WTC11 (cell line): ENCODE measurements around the gene TPK1. TPM values are rescaled to one million over a fixed set of nuclear protein-coding genes. Genes with fewer than 3 reads are reported as not detected.

Experiments used
- ATF1 ChIP-seq: sonication (generic); formaldehyde crosslinking; IDR thresholded peaks from 2 replicates; pipeline ENCODE4 v1.8.1; 2023; ENCODE audit warnings: mild to moderate bottlenecking, moderate library complexity, missing genetic modification reagents
- ETV6 ChIP-seq: sonication (generic); formaldehyde crosslinking; IDR thresholded peaks from 2 replicates; pipeline ENCODE4 v1.8.1; 2022; ENCODE audit warnings: mild to moderate bottlenecking, missing genetic modification reagents
- GABPB1 ChIP-seq: sonication (generic); formaldehyde crosslinking; IDR thresholded peaks from 2 replicates; pipeline ENCODE4 v1.8.1; 2023; ENCODE audit warnings: mild to moderate bottlenecking, missing genetic modification reagents
- JAZF1 ChIP-seq: fragments of 250-450 bp; sonication (Bioruptor Pico); IDR thresholded peaks from 2 replicates; pipeline ENCODE4 v1.9.0; 2021; ENCODE audit warnings: moderate library complexity, mild to moderate bottlenecking, inconsistent platforms
- NFATC4 ChIP-seq: fragments of 250-450 bp; sonication (Bioruptor Pico); IDR thresholded peaks from 2 replicates; pipeline ENCODE4 v1.9.0; 2021; ENCODE audit warnings: mild to moderate bottlenecking
- NR1H2 ChIP-seq: sonication (generic); formaldehyde crosslinking; IDR thresholded peaks from 2 replicates; pipeline ENCODE4 v1.9.0; 2021; ENCODE audit warnings: mild to moderate bottlenecking, moderate library complexity, missing genetic modification reagents
- NR2C2 ChIP-seq: sonication (generic); formaldehyde crosslinking; IDR thresholded peaks from 2 replicates; pipeline ENCODE4 v1.8.0; 2022; ENCODE audit warnings: mild to moderate bottlenecking, missing genetic modification reagents
- PRRX2 ChIP-seq: fragments of 250-450 bp; sonication (Bioruptor Pico); IDR thresholded peaks from 2 replicates; pipeline ENCODE4 v1.8.0; 2021; ENCODE audit warnings: mild to moderate bottlenecking
- RORB ChIP-seq: fragments of 250-450 bp; sonication (Bioruptor Pico); IDR thresholded peaks from 2 replicates; pipeline ENCODE4 v1.9.0; 2021; ENCODE audit warnings: mild to moderate bottlenecking
- SMAD4 ChIP-seq: sonication (generic); formaldehyde crosslinking; IDR thresholded peaks from 2 replicates; pipeline ENCODE4 v1.8.0; 2022; ENCODE audit warnings: mild to moderate bottlenecking, missing genetic modification reagents
- TCF7 ChIP-seq: sonication (generic); formaldehyde crosslinking; IDR thresholded peaks from 2 replicates; pipeline ENCODE4 v1.8.0; 2022; ENCODE audit warnings: mild to moderate bottlenecking, low read depth, missing genetic modification reagents, moderate library complexity
- ZNF138 ChIP-seq: sonication (generic); formaldehyde crosslinking; conservative IDR thresholded peaks from 2 replicates; pipeline ENCODE4 v1.8.1; 2022; ENCODE audit warnings: mild to moderate bottlenecking, moderate library complexity, missing genetic modification reagents
- ZNF396 ChIP-seq: fragments of 250-450 bp; sonication (Bioruptor Pico); IDR thresholded peaks from 2 replicates; pipeline ENCODE4 v1.8.0; 2021; ENCODE audit warnings: mild to moderate bottlenecking, moderate library complexity, borderline replicate concordance
- ZNF423 ChIP-seq: fragments of 250-450 bp; sonication (Bioruptor Pico); IDR thresholded peaks from 2 replicates; pipeline ENCODE4 v2.1.2; 2022; ENCODE audit warnings: mild to moderate bottlenecking, moderate library complexity
- ZNF671 ChIP-seq: fragments of 250-450 bp; sonication (Bioruptor Pico); IDR thresholded peaks from 2 replicates; pipeline ENCODE4 v1.8.0; 2021; ENCODE audit warnings: mild to moderate bottlenecking
- total RNA-seq: library from RNA; stranded (reverse); gene quantifications from 3 replicates; pipeline ENCODE4 v1.2.3, GENCODE V29; 2021
- TF ChIP-seq, protein P1 (sequence below): sonication (generic); formaldehyde crosslinking; IDR thresholded peaks from 2 replicates; pipeline ENCODE4 v1.8.0; 2023; ENCODE audit warnings: mild to moderate bottlenecking, missing genetic modification reagents
- TF ChIP-seq, protein P2 (sequence below): sonication (generic); formaldehyde crosslinking; IDR thresholded peaks from 2 replicates; pipeline ENCODE4 v1.8.0; 2022; ENCODE audit warnings: mild to moderate bottlenecking, missing genetic modification reagents
- TF ChIP-seq, protein P3 (sequence below): sonication (generic); formaldehyde crosslinking; conservative IDR thresholded peaks from 2 replicates; pipeline ENCODE4 v1.8.1; 2022; ENCODE audit warnings: mild to moderate bottlenecking, missing genetic modification reagents
- TF ChIP-seq, protein P4 (sequence below): fragments of 200-600 bp; IDR thresholded peaks from 2 replicates; pipeline ENCODE4 v1.8.0; 2022; ENCODE audit warnings: antibody characterized with exemption
- TF ChIP-seq, protein P5 (sequence below): sonication (generic); formaldehyde crosslinking; conservative IDR thresholded peaks from 2 replicates; pipeline ENCODE4 v1.8.1; 2023; ENCODE audit warnings: mild to moderate bottlenecking, low read depth, missing genetic modification reagents, moderate library complexity
- TF ChIP-seq, protein P6 (sequence below): sonication (generic); formaldehyde crosslinking; IDR thresholded peaks from 2 replicates; pipeline ENCODE4 v1.8.1; 2023; ENCODE audit warnings: mild to moderate bottlenecking, missing genetic modification reagents, moderate library complexity
- TF ChIP-seq, protein P7 (sequence below): sonication (generic); formaldehyde crosslinking; IDR thresholded peaks from 2 replicates; pipeline ENCODE4 v1.8.1; 2023; ENCODE audit warnings: mild to moderate bottlenecking, missing genetic modification reagents, borderline replicate concordance
- TF ChIP-seq, protein P8 (sequence below): sonication (generic); formaldehyde crosslinking; IDR thresholded peaks from 2 replicates; pipeline ENCODE4 v1.8.1; 2023; ENCODE audit warnings: mild to moderate bottlenecking, moderate library complexity, missing genetic modification reagents

Gene TPK1
- total RNA-seq, 1 experiment from 2014 or later = 2.7 TPM

DNA sequence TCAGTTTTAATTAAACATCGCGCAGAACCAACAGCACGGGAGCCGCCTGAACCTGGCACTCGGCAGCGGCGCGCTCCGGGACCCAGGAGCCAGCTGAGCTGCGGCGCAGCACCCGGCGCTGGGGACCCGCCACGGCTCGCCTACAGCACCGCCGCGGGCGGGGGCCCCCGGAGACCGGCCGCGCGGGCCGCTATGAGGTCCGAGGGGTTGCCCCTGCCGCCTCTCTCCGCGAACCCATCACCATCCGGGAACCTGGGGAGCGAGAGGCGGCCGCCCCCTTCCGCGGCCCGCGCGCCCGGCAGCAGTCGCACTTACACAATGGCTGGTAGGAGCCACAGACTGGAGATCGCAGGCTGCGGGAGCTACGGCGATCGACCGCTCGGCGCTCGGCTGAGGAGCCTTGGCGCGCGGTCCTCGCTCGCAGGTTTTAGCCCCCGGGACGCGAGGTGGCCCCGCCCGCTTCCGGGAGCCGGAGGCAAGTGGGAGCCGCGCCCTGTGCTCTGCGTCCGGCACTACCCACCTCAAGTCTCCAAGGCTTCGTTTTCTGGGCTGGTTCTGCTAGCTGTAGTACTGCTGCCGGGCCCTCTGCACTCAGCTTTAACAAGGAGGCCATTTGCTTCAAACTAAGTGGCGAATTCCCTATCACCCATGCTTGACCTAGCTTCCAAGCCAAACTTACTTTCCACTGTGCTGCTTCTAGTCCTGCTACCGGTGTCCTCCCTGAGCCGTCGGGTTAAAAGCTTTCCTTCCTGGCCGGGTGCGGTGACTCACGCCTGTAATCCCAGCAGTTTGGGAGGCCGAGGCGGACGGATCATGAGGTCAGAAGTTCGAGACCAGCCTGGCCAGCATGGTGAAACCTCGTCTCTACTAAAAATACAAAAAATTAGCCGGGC is at the start of gene TPK1 (continued):
- TF ChIP-seq, protein P1, sequence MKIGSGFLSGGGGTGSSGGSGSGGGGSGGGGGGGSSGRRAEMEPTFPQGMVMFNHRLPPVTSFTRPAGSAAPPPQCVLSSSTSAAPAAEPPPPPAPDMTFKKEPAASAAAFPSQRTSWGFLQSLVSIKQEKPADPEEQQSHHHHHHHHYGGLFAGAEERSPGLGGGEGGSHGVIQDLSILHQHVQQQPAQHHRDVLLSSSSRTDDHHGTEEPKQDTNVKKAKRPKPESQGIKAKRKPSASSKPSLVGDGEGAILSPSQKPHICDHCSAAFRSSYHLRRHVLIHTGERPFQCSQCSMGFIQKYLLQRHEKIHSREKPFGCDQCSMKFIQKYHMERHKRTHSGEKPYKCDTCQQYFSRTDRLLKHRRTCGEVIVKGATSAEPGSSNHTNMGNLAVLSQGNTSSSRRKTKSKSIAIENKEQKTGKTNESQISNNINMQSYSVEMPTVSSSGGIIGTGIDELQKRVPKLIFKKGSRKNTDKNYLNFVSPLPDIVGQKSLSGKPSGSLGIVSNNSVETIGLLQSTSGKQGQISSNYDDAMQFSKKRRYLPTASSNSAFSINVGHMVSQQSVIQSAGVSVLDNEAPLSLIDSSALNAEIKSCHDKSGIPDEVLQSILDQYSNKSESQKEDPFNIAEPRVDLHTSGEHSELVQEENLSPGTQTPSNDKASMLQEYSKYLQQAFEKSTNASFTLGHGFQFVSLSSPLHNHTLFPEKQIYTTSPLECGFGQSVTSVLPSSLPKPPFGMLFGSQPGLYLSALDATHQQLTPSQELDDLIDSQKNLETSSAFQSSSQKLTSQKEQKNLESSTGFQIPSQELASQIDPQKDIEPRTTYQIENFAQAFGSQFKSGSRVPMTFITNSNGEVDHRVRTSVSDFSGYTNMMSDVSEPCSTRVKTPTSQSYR = 0 out of 2 replicates have a peak, but pooled peaks have one; percentile 17
- TF ChIP-seq ZNF396 (CRISPR knock-in tag) (no peak), NFATC4 (CRISPR knock-in tag) (no peak), ZNF138 (CRISPR knock-in tag) (no peak), ZNF671 (CRISPR knock-in tag) (no peak), NR1H2 (CRISPR knock-in tag) (no peak), RORB (no peak), GABPB1 (CRISPR knock-in tag) (peak; percentile 31; the same call in 1 of the 2 replicates), ETV6 (CRISPR knock-in tag) (peak; percentile 92), SMAD4 (CRISPR knock-in tag) (no peak), NR2C2 (CRISPR knock-in tag) (no peak), ZNF423 (CRISPR knock-in tag) (no peak), TCF7 (CRISPR knock-in tag) (no peak), JAZF1 (no peak), ATF1 (CRISPR knock-in tag) (no peak), PRRX2 (CRISPR knock-in tag) (no peak)
- TF ChIP-seq, protein P2, sequence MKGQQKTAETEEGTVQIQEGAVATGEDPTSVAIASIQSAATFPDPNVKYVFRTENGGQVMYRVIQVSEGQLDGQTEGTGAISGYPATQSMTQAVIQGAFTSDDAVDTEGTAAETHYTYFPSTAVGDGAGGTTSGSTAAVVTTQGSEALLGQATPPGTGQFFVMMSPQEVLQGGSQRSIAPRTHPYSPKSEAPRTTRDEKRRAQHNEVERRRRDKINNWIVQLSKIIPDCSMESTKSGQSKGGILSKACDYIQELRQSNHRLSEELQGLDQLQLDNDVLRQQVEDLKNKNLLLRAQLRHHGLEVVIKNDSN = peak; percentile 45; the same call in 1 of the 2 replicates
- TF ChIP-seq, protein P3, sequence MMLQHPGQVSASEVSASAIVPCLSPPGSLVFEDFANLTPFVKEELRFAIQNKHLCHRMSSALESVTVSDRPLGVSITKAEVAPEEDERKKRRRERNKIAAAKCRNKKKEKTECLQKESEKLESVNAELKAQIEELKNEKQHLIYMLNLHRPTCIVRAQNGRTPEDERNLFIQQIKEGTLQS (CRISPR knock-in tag) = no peak
- TF ChIP-seq, protein P4, sequence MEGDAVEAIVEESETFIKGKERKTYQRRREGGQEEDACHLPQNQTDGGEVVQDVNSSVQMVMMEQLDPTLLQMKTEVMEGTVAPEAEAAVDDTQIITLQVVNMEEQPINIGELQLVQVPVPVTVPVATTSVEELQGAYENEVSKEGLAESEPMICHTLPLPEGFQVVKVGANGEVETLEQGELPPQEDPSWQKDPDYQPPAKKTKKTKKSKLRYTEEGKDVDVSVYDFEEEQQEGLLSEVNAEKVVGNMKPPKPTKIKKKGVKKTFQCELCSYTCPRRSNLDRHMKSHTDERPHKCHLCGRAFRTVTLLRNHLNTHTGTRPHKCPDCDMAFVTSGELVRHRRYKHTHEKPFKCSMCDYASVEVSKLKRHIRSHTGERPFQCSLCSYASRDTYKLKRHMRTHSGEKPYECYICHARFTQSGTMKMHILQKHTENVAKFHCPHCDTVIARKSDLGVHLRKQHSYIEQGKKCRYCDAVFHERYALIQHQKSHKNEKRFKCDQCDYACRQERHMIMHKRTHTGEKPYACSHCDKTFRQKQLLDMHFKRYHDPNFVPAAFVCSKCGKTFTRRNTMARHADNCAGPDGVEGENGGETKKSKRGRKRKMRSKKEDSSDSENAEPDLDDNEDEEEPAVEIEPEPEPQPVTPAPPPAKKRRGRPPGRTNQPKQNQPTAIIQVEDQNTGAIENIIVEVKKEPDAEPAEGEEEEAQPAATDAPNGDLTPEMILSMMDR = no peak
- TF ChIP-seq, protein P5, sequence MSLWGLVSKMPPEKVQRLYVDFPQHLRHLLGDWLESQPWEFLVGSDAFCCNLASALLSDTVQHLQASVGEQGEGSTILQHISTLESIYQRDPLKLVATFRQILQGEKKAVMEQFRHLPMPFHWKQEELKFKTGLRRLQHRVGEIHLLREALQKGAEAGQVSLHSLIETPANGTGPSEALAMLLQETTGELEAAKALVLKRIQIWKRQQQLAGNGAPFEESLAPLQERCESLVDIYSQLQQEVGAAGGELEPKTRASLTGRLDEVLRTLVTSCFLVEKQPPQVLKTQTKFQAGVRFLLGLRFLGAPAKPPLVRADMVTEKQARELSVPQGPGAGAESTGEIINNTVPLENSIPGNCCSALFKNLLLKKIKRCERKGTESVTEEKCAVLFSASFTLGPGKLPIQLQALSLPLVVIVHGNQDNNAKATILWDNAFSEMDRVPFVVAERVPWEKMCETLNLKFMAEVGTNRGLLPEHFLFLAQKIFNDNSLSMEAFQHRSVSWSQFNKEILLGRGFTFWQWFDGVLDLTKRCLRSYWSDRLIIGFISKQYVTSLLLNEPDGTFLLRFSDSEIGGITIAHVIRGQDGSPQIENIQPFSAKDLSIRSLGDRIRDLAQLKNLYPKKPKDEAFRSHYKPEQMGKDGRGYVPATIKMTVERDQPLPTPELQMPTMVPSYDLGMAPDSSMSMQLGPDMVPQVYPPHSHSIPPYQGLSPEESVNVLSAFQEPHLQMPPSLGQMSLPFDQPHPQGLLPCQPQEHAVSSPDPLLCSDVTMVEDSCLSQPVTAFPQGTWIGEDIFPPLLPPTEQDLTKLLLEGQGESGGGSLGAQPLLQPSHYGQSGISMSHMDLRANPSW (CRISPR knock-in tag) = no peak
- TF ChIP-seq, protein P6, sequence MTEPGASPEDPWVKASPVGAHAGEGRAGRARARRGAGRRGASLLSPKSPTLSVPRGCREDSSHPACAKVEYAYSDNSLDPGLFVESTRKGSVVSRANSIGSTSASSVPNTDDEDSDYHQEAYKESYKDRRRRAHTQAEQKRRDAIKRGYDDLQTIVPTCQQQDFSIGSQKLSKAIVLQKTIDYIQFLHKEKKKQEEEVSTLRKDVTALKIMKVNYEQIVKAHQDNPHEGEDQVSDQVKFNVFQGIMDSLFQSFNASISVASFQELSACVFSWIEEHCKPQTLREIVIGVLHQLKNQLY = no peak
- TF ChIP-seq, protein P7, sequence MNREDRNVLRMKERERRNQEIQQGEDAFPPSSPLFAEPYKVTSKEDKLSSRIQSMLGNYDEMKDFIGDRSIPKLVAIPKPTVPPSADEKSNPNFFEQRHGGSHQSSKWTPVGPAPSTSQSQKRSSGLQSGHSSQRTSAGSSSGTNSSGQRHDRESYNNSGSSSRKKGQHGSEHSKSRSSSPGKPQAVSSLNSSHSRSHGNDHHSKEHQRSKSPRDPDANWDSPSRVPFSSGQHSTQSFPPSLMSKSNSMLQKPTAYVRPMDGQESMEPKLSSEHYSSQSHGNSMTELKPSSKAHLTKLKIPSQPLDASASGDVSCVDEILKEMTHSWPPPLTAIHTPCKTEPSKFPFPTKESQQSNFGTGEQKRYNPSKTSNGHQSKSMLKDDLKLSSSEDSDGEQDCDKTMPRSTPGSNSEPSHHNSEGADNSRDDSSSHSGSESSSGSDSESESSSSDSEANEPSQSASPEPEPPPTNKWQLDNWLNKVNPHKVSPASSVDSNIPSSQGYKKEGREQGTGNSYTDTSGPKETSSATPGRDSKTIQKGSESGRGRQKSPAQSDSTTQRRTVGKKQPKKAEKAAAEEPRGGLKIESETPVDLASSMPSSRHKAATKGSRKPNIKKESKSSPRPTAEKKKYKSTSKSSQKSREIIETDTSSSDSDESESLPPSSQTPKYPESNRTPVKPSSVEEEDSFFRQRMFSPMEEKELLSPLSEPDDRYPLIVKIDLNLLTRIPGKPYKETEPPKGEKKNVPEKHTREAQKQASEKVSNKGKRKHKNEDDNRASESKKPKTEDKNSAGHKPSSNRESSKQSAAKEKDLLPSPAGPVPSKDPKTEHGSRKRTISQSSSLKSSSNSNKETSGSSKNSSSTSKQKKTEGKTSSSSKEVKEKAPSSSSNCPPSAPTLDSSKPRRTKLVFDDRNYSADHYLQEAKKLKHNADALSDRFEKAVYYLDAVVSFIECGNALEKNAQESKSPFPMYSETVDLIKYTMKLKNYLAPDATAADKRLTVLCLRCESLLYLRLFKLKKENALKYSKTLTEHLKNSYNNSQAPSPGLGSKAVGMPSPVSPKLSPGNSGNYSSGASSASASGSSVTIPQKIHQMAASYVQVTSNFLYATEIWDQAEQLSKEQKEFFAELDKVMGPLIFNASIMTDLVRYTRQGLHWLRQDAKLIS (CRISPR knock-in tag) = 0 out of 2 replicates have a peak, but pooled peaks have one; percentile 25
- TF ChIP-seq, protein P8, sequence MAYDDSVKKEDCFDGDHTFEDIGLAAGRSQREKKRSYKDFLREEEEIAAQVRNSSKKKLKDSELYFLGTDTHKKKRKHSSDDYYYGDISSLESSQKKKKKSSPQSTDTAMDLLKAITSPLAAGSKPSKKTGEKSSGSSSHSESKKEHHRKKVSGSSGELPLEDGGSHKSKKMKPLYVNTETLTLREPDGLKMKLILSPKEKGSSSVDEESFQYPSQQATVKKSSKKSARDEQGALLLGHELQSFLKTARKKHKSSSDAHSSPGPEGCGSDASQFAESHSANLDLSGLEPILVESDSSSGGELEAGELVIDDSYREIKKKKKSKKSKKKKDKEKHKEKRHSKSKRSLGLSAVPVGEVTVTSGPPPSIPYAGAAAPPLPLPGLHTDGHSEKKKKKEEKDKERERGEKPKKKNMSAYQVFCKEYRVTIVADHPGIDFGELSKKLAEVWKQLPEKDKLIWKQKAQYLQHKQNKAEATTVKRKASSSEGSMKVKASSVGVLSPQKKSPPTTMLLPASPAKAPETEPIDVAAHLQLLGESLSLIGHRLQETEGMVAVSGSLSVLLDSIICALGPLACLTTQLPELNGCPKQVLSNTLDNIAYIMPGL (CRISPR knock-in tag) = peak; percentile 79; the same call in 1 of the 2 replicates
